Measurements from ENCODE around the gene CASKIN1. TPM values are rescaled to one million over a fixed set of nuclear protein-coding genes. Genes with fewer than 3 reads are reported as not detected.

The CASKIN1 gene
- total RNA-seq, 1 donor from 2014 or later, result 0.12 TPM

DNA sequence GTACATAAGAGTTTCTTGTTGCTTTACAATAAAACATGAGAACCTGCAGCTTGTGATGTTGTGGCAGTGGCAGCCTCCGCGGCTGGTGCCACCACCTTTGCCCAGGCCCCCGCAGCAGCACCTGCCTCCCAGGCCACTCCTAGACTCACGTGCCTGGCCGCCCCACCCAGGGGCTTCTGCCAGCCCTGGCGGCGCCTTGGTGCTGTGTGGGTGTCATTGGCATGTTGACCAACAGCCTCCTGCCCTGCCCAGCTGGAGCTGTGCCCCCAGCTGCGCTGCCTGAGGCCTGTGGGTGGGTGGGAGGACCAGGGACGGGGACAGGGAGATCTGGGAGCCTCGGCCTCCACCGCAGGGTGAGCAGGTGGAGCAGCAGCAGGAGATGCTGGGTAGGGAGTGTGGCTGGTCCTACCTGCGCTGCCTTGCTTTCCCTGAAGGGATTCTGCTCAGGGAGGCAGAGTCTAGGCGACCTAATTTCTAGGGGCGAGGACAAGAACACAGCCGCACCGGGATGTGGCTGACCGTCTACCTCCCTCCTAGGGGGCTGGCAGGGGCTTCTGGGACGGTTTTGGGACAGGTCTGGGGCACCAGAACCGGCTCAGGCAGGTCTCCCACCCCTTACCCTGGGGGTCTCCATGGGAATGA lies 39.4 kb upstream of the CASKIN1 start:
- H3K4me3 ChIP-seq (ENCODE audit: low read depth, low read length), result no peak overlapping the region
- TF ChIP-seq, protein P1, sequence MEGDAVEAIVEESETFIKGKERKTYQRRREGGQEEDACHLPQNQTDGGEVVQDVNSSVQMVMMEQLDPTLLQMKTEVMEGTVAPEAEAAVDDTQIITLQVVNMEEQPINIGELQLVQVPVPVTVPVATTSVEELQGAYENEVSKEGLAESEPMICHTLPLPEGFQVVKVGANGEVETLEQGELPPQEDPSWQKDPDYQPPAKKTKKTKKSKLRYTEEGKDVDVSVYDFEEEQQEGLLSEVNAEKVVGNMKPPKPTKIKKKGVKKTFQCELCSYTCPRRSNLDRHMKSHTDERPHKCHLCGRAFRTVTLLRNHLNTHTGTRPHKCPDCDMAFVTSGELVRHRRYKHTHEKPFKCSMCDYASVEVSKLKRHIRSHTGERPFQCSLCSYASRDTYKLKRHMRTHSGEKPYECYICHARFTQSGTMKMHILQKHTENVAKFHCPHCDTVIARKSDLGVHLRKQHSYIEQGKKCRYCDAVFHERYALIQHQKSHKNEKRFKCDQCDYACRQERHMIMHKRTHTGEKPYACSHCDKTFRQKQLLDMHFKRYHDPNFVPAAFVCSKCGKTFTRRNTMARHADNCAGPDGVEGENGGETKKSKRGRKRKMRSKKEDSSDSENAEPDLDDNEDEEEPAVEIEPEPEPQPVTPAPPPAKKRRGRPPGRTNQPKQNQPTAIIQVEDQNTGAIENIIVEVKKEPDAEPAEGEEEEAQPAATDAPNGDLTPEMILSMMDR (conservative IDR thresholded peaks at IDR 0.05; ENCODE audit: low read depth, low read length), result no peak
- DNase-seq (ENCODE audit: low read depth), result no peak

DNA sequence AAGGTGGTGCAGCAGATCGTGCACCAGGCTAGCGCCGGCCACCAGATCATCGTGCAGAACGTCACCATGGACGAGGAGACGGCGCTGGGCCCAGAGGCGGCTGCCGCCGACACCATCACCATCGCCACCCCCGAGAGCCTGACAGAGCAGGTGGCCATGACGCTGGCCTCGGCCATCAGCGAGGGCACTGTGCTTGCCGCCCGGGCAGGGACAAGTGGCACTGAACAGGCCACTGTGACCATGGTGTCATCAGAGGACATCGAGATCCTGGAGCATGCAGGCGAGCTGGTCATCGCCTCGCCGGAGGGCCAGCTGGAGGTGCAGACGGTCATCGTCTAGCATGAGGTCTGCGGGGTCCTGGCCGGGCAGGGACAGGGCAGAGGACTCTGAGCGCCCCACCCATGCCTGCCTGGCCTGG lies 38.8 kb upstream of the CASKIN1 start:
- DNase-seq (ENCODE audit: low read depth), result no peak
- no peak overlapping the region for H3K4me3 ChIP-seq (ENCODE audit: low read depth, low read length)
- TF ChIP-seq, protein P1 (conservative IDR thresholded peaks at IDR 0.05; ENCODE audit: low read depth, low read length), result no peak

DNA sequence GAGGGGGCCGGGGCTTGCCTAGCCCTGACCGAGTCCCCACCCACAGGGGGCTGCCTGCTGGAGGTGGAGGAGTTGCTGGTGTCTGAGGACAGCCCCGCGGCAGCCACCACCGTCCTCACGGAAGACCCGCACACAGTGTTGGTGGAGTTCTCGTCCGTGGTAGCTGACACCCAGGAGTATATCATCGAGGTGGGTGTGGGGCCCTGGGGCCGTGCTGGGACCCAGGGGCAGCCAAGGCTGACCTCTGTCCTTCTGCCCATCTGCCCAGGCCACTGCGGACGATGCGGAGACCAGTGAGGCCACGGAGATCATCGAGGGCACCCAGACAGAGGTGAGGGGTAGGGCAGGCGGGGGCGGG lies 38.4 kb upstream of the CASKIN1 start:
- no peak overlapping the region for H3K4me3 ChIP-seq (ENCODE audit: low read depth, low read length)
- DNase-seq (ENCODE audit: low read depth), result no peak
- TF ChIP-seq, protein P1 (conservative IDR thresholded peaks at IDR 0.05; ENCODE audit: low read depth, low read length), result no peak

DNA sequence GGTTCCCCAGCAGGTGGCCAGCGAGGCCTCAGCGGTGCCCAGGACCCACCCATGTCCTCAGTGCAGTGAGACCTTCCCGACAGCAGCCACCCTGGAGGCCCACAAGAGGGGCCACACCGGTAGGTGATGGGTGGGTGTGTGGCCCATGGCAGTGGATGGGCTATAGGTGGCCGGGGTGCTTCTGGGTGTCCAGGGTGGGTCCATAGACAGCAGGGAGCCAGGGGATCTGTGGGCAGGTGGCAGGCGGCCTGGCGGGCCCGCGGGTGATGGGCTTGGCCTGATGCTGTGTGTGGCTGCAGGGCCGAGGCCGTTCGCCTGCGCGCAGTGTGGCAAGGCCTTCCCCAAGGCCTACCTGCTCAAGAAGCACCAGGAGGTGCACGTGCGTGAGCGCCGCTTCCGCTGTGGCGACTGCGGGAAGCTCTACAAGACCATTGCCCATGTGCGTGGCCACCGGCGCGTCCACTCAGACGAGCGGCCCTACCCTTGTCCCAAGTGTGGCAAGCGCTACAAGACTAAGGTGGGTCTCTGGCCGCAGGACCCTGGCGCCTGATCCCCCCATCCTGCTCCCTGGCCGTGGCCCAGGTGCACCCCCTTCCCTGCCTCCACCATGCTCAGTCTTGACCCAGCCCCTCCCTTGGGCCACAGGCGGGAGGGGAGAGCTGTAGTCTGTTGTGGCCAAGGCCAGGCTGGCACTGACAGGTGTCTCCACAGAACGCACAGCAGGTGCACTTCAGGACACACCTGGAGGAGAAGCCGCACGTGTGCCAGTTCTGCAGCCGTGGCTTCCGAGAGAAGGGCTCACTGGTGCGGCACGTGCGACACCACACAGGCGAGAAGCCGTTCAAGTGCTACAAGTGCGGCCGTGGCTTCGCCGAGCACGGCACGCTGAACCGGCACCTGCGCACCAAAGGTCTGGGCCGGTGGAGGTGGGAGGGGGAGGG lies 37.7 kb upstream of the CASKIN1 start:
- TF ChIP-seq, protein P1 (conservative IDR thresholded peaks at IDR 0.05; ENCODE audit: low read depth, low read length), result no peak
- DNase-seq (ENCODE audit: low read depth), result no peak
- no peak overlapping the region for H3K4me3 ChIP-seq (ENCODE audit: low read depth, low read length)

DNA sequence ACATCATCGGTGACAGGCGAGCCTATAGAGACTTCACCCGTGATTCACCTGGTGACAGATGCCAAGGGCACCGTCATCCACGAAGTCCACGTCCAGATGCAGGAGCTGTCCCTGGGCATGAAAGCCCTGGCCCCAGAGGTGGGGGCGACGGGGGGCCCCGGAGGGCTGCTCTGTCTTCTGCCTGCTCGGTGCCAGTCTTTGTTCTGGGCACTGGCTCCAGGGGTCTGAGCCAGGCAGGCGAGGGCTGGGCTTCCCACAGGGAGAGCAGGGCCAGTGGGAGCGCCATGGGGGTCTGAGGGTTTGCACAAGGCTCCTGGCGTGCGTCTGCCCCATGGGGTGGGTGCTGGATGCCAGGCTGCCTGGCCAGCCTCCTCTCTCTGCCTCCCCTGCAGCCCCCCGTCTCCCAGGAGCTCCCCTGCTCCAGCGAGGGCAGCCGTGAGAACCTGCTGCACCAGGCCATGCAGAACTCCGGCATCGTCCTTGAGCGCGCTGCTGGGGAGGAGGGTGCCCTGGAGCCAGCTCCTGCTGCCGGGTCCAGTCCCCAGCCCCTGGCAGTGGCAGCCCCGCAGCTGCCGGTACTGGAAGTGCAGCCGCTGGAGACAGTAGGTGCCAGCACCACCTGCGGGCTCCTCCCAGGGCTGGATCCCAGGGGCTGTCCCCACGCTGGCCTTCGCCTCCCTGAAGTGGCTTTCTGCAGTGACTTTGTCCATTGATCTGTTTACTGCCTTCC lies 36.8 kb upstream of the CASKIN1 start:
- TF ChIP-seq, protein P1 (conservative IDR thresholded peaks at IDR 0.05; ENCODE audit: low read depth, low read length), result no peak
- DNase-seq (ENCODE audit: low read depth), result no peak
- no peak overlapping the region for H3K4me3 ChIP-seq (ENCODE audit: low read depth, low read length)

DNA sequence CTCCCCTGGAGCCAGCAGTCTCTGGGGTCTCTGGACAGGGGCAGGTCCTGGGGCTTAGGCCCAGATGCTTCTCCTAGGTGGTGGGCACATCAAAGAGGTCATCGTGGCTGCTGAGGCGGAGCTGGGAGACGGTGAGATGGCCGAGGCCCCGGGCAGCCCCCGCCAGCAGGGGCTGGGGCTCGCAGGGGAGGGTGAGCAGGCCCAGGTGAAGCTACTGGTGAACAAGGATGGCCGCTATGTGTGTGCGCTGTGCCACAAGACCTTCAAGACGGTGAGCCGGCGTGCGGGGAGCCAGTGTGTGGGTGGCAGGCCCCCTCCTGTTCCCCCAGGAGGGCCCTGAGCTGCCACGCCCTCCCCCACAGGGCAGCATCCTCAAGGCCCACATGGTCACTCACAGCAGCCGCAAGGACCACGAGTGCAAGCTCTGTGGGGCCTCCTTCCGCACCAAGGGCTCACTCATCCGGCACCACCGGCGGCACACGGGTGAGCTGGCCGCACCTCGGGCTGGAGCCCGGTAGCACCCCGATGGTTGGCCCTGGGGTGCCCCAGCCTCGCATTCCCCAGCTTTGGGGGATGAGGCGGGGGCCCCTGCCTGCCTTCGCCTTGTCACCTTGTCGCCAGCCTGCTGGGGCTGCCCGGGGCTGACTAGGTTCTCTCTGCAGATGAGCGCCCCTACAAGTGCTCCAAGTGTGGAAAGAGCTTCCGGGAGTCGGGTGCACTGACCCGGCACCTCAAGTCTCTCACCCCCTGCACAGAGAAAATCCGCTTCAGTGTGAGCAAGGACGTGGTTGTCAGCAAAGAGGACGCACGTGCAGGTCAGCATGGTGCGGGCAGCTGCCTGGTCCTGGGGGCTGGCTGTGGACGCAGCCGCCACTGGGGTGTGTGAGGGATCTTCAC lies 35.9 kb upstream of the CASKIN1 start:
- no peak overlapping the region for H3K4me3 ChIP-seq (ENCODE audit: low read depth, low read length)
- DNase-seq (ENCODE audit: low read depth), result no peak
- TF ChIP-seq, protein P1 (conservative IDR thresholded peaks at IDR 0.05; ENCODE audit: low read depth, low read length), result no peak
